GM19438 (cell line): ENCODE data around the gene ZNF691.

ENCODE experiments used
- ATAC-seq: cut with Tn5 transposase; IDR thresholded peaks from one replicate; pipeline ENCODE4 v1.9.1; 2021; ENCODE audit warnings: low read depth; ENCODE audit not compliant: unreplicated experiment

The ZNF691 gene

GRCh38 chr1:42831273-42831672 lies 15.1 kb upstream of the ZNF691 start:
- ATAC-seq, result no peak

- no peak for ATAC-seq
Measured at GRCh38 chr1:42832641-42833240, 13.7 kb upstream of the ZNF691 start.

GRCh38 chr1:42833981-42834380 lies 12.4 kb upstream of the ZNF691 start:
- no peak for ATAC-seq

GRCh38 chr1:42834803-42835202 lies 11.6 kb upstream of the ZNF691 start:
- ATAC-seq, result no peak

- ATAC-seq, result no peak
Measured at GRCh38 chr1:42835422-42835821, 11.0 kb upstream of the ZNF691 start.

GRCh38 chr1:42837709-42838108 lies 8.7 kb upstream of the ZNF691 start:
- ATAC-seq, result no peak

- ATAC-seq, result no peak
Measured at GRCh38 chr1:42838482-42839190, 7.8 kb upstream of the ZNF691 start.

- ATAC-seq, result no peak
Measured at GRCh38 chr1:42841010-42841409, 5.4 kb upstream of the ZNF691 start.

GRCh38 chr1:42841440-42842147 lies 4.8 kb upstream of the ZNF691 start:
- ATAC-seq, result no peak

- ATAC-seq, result no peak
Measured at GRCh38 chr1:42844592-42845140, 1.7 kb upstream of the ZNF691 start.

GRCh38 chr1:42845193-42845592 lies 1.2 kb upstream of the ZNF691 start:
- no peak for ATAC-seq

- peak; percentile 18 for ATAC-seq
Measured at GRCh38 chr1:42845866-42846256, 552 bp upstream of the ZNF691 start.

- no peak for ATAC-seq
Measured at GRCh38 chr1:42847111-42847595, 740 bp downstream of the ZNF691 start.

GRCh38 chr1:42847721-42848460 lies 1.5 kb downstream of the ZNF691 start:
- ATAC-seq, result no peak

GRCh38 chr1:42848823-42849537 lies 2.6 kb downstream of the ZNF691 start:
- ATAC-seq, result no peak

- no peak for ATAC-seq
Measured at GRCh38 chr1:42849944-42850343, 3.5 kb downstream of the ZNF691 start.

GRCh38 chr1:42851420-42851819 lies 5.0 kb downstream of the ZNF691 start:
- no peak for ATAC-seq

- ATAC-seq, result no peak
Measured at GRCh38 chr1:42851960-42852607, 5.7 kb downstream of the ZNF691 start.

GRCh38 chr1:42852608-42852980 lies 6.2 kb downstream of the ZNF691 start:
- ATAC-seq, result no peak
